Progenitor cell of endocrine pancreas (in vitro differentiated cells): ENCODE measurements around the gene SPTA1. TPM values are rescaled to one million over a fixed set of nuclear protein-coding genes. Genes with fewer than 3 reads are reported as not detected.
"Not testable (repeated sequence)": the region's sequence is repeated elsewhere in the genome, so short reads cannot be mapped to it uniquely, and the experiment has no call there.

Experiments
- DNase-seq: peaks from one replicate; pipeline ENCODE4 v3.0.0; 2021; ENCODE audit warnings: low spot score; ENCODE audit not compliant: unreplicated experiment
- H3K27ac Mint-ChIP-seq: 2 replicates; pipeline ENCODE4 v1.8.0; 2021; ENCODE audit warnings: mild to moderate bottlenecking, moderate library complexity, mixed read lengths
- H3K27me3 Mint-ChIP-seq: 2 replicates; pipeline ENCODE4 v1.8.0; 2021; ENCODE audit warnings: mixed read lengths
- H3K36me3 Mint-ChIP-seq: 2 replicates; pipeline ENCODE4 v1.8.0; 2022; ENCODE audit warnings: mixed read lengths; ENCODE audit not compliant: insufficient read depth
- H3K4me1 Mint-ChIP-seq: 2 replicates; pipeline ENCODE4 v1.8.0; 2021; ENCODE audit warnings: low read depth, mixed read lengths
- H3K4me3 Mint-ChIP-seq: 2 replicates; pipeline ENCODE4 v1.8.0; 2021; ENCODE audit warnings: low read depth, mild to moderate bottlenecking, moderate library complexity, mixed read lengths
- H3K9me3 Mint-ChIP-seq: 2 replicates; pipeline ENCODE4 v1.8.0; 2021; ENCODE audit warnings: low read depth, mixed read lengths
- CTCF ChIP-seq: fragments of 200-600 bp; sonication (generic); IDR thresholded peaks from one replicate; pipeline ENCODE4 v1.5.0; 2021; ENCODE audit warnings: antibody characterized with exemption, mild to moderate bottlenecking; ENCODE audit not compliant: unreplicated experiment
- total RNA-seq: library from RNA; stranded (reverse); gene quantifications from 2 replicates; pipeline ENCODE4 v1.2.1, GENCODE V29; 2021

Gene SPTA1
- total RNA-seq, 1 donor from 2014 or later: not detected

GRCh38 chr1:158694596-158694995, 8.1 kb upstream of the SPTA1 start:
- Mint-ChIP-seq H3K4me3 (no peak overlapping the region), H3K36me3 (no peaks in the 10 kb centered on the region), H3K27ac (no peak overlapping the region), H3K4me1 (no peaks in the 10 kb centered on the region), H3K9me3 (no peaks in the 10 kb centered on the region), H3K27me3 (peaks cover 4% of the 10 kb centered on the region)
- DNase-seq: no peak
- TF ChIP-seq CTCF: no peak

DNA sequence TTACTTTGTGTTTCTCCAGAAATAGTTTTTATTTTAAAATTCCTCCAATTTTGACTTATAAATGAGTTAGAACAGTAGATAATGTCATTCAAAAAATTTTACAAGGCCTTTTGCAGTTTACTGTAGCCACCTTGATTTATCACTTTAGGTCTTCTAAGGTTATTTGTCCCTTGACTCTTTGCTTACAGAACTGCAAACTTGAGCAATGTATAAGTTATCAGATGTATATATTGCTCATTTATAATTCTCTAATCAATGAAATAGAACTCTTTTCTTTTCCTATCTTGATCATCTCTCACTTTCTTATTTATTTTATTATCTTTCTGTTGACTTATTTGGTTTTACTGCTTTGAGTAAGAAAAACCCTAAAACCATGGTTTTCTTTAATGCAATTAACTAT, 5.8 kb upstream of the SPTA1 start:
- Mint-ChIP-seq H3K27ac (no peak overlapping the region), H3K36me3 (no peaks in the 10 kb centered on the region), H3K4me3 (no peak overlapping the region), H3K9me3 (no peaks in the 10 kb centered on the region), H3K27me3 (peaks cover 4% of the 10 kb centered on the region), H3K4me1 (no peaks in the 10 kb centered on the region)
- no peak for TF ChIP-seq CTCF
- no peak for DNase-seq

DNA sequence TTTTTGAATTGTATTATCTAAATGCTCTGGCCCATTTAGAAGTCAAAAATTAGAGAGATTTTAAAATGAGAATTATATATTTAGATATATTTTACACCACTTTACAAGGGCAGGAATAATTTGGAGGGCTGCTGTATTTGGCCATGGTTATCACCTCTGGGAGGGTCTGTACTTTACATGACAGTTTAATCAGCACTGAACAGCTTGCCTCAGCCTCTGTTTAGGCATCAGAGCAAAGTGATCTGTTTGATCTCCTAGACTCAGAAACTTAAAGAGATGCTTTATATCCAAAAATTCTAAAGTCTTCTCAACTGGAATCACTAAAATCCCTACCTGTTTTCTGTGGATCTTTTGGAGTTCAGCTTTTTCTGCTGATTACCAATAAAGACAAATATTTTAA, 5.4 kb upstream of the SPTA1 start:
- TF ChIP-seq CTCF: no peak
- Mint-ChIP-seq H3K27ac (no peak overlapping the region), H3K4me1 (no peaks in the 10 kb centered on the region)

GRCh38 chr1:158691149-158691548, 4.6 kb upstream of the SPTA1 start:
- not testable (repeated sequence) for H3K36me3 Mint-ChIP-seq, H3K27me3 Mint-ChIP-seq, H3K4me1 Mint-ChIP-seq, DNase-seq, H3K4me3 Mint-ChIP-seq, H3K27ac Mint-ChIP-seq, H3K9me3 Mint-ChIP-seq

More for the DNA sequence above, 5.4 kb upstream of the SPTA1 start:
- H3K27me3 Mint-ChIP-seq: peaks cover 4% of the 10 kb centered on the region
- no peak for DNase-seq
- no peaks in the 10 kb centered on the region for H3K36me3 Mint-ChIP-seq
- H3K9me3 Mint-ChIP-seq: no peaks in the 10 kb centered on the region
- H3K4me3 Mint-ChIP-seq: no peak overlapping the region

GRCh38 chr1:158689875-158690274, 3.4 kb upstream of the SPTA1 start:
- peaks cover under 1% of the 10 kb centered on the region for H3K4me1 Mint-ChIP-seq
- DNase-seq: no peak
- H3K9me3 Mint-ChIP-seq: no peaks in the 10 kb centered on the region
- H3K27me3 Mint-ChIP-seq: no peaks in the 10 kb centered on the region
- no peak for TF ChIP-seq CTCF
- H3K36me3 Mint-ChIP-seq: no peaks in the 10 kb centered on the region
- no peak overlapping the region for H3K27ac Mint-ChIP-seq
- H3K4me3 Mint-ChIP-seq: no peak overlapping the region

DNA sequence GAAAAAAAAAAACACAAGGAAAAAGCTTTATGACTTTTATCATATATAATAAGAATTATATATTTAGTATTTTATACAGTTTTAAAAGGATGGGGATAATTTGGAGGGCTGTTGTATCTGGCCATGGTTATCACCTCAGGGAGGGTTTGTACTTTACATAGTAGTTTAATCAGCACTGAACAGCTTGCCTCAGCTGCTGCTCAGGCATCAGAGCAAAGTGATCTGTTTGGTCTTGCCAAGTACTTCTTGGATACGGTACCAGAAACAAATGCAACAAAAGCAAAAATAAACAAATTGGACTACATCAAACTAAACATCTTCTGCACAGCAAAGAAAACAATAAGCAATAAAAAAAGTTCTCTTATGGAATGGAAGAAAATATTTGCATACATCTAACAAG, 2.6 kb upstream of the SPTA1 start:
- Mint-ChIP-seq H3K9me3 (no peaks in the 10 kb centered on the region), H3K4me1 (peaks cover 1% of the 10 kb centered on the region), H3K27ac (no peak overlapping the region), H3K4me3 (no peak overlapping the region), H3K36me3 (no peaks in the 10 kb centered on the region), H3K27me3 (no peaks in the 10 kb centered on the region)
- no peak for DNase-seq
- TF ChIP-seq CTCF: no peak

- H3K4me3 Mint-ChIP-seq, H3K9me3 Mint-ChIP-seq, H3K27me3 Mint-ChIP-seq, H3K27ac Mint-ChIP-seq, H3K4me1 Mint-ChIP-seq, DNase-seq, H3K36me3 Mint-ChIP-seq: not testable (repeated sequence)
Observed at GRCh38 chr1:158688343-158688742, 1.8 kb upstream of the SPTA1 start.
